NCI-H774 (cell line): ENCODE data around the gene MALAT1.
"Not testable (repeated sequence)": the region's sequence is repeated elsewhere in the genome, so short reads cannot be mapped to it uniquely, and the experiment has no call there.

Experiments used
- DNase-seq: peaks from one replicate; lab custom pipeline; 2025; lab: John Stamatoyannopoulos, UW

Gene MALAT1

GRCh38 chr11:65522718-65523630 lies 24.1 kb downstream of the MALAT1 start:
- DNase-seq: not testable (repeated sequence)

DNA sequence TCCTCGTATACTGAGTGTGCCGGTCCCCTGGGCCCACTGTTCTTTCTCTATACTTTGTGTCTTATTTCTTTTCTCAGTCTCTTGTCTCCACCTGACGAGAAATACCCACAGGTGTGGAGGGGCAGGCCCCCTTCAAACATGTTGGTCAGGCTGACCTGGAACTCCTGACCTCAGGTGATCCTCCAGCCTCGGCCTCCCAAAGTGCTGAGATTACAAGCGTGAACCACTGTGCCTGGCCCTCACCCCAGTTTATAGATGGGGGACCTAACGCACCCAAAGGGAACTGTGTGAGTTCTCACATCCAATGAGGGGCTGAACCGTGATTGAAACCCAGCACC lies 24.8 kb downstream of the MALAT1 start:
- DNase-seq: not testable (repeated sequence)

DNA sequence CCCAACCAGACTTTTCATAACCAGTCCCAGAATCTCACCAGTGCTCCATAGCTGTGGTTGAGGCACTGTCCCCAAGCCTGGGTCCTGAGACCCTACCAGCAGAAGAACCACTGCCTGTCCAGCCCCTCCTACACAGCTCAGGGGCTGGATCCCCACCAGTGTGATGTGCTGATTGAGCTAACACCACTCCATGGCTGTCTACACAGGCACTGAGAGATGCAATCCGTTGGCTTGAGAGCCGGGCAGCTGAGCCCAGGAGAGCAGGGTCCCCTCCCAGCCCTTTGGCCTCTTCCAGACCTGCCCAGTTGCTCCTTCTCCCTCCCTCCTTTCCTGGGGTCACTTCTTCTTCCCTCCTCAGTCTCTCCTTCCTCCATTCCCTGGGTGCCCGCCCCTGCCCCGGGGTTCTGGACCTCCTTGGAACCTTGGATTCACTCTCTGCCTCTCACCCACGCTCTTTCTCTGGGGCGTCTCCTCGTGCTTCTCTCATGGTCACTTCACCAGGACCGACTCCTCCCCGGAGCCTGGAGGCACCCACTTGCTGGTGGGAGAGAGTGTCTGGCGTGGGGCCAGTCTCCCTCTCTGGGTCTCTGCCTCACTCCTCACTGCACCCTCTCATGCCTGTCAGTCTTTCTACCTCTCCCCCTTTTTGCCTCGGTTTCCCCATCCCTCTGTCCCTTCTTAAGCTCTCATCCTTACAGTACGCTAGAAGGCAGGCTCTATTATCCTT lies 25.3 kb downstream of the MALAT1 start:
- DNase-seq: no peak

GRCh38 chr11:65524741-65525545 lies 26.1 kb downstream of the MALAT1 start, which contains the start of gene SCYL1:
TSS of gene SCYL1 (plus strand) at chr11:65525083. CDS start at chr11:65525154, 71 bp downstream.
- DNase-seq: peak; percentile 56

DNA sequence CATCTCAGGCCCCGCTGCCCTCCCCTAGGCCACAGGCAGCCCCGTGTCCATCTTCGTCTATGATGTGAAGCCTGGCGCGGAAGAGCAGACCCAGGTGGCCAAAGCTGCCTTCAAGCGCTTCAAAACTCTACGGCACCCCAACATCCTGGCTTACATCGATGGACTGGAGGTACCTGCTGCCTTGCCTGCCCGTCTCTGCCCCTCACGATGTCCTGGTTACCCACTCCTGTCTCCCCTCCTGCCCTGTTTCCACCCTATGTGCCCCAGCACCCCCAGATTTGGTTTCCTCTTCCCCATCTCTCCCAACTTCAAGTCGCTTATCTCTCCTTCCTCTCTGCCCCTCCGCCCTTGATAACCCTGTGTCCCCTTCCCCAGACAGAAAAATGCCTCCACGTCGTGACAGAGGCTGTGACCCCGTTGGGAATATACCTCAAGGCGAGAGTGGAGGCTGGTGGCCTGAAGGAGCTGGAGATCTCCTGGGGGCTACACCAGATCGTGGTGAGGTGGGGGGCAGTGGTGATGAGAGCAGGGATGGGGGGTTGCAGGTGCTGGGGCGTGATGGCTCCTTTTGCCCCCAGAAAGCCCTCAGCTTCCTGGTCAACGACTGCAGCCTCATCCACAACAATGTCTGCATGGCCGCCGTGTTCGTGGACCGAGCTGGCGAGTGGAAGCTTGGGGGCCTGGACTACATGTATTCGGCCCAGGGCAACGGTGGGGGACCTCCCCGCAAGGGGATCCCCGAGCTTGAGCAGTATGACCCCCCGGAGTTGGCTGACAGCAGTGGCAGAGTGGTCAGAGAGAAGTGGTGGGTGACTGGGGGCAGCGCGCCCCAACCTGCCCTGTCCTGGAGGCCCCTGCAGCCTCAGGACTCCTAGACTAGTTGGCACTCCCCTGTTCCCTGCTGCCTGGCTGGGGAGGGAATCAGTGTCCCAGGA lies 27.0 kb downstream of the MALAT1 start:
- no peak for DNase-seq

- no peak for DNase-seq
Observed at GRCh38 chr11:65526744-65527143, 27.9 kb downstream of the MALAT1 start.

DNA sequence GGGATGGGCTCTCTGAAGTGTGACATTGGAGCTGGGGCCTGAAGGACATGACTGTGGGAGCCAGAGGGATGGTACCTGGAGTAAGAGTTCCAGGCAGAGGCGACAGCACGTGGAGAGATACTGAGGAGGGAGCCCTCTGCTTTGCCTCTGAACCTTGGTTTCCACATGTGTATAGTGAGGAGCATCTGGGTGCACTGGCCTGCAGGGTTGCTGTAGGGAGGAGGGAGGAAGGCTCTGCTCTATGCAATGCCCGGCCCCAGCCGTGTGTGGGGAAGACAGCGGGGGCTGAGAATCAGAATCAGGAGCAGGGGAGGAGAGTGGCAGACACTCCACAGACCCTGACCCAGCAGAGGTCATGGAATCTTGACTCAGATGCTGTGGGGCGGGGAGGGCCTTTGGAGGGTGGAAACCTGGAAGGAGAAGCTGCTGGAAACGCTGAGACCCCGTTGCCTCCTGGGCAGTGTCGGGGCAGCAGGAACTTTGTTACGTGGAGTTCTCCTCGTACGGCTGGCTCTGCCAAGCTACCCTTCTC lies 30.0 kb downstream of the MALAT1 start:
- DNase-seq: no peak

GRCh38 chr11:65529475-65530156 lies 30.8 kb downstream of the MALAT1 start:
- DNase-seq: no peak

DNA sequence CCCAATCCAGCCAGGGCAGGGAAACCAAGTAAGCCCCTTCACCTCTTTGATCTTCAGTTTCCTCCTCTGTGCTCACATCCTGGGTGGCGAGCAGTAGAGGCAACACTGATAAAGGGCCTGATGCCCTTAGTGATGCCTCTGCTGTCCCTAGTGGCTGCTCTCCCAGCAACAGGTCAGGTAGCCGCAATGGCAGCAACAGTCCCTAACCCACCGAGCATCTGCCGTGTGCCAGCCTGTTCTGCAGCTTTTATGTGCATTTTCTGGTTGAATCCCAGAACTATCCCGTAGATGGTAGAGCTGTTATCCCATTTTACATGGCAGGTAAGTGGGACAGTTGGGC lies 31.3 kb downstream of the MALAT1 start:
- no peak for DNase-seq

DNA sequence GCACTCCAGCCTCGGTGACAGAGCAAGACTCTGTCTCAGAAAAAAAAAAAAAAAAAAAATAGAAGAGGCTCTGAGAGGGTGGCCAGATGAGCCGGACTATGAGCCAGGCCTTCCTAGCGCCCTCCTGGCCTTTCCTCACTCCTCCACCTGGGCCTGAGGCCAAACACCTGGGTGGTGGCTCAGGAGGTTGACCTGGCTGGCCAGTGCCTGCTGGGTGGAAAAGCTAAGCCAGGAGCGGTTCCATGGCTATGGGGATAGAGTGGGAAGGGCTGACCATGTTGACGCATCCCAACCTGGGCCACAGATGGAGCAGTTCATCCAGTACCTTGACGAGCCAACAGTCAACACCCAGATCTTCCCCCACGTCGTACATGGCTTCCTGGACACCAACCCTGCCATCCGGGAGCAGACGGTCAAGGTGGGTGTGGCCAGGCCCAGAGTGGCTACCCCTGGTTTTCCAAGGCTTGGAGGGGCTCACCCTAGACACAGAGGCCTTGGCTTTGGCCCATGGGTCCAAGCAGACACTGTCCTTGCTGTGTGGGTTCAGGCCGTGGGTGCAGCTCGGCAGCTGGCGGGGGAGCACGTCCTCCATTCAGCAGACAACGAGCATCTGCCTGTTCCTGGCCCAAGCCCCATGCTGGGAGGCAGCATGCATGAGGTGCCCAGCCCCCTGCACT lies 33.7 kb downstream of the MALAT1 start:
- DNase-seq: no peak

DNA sequence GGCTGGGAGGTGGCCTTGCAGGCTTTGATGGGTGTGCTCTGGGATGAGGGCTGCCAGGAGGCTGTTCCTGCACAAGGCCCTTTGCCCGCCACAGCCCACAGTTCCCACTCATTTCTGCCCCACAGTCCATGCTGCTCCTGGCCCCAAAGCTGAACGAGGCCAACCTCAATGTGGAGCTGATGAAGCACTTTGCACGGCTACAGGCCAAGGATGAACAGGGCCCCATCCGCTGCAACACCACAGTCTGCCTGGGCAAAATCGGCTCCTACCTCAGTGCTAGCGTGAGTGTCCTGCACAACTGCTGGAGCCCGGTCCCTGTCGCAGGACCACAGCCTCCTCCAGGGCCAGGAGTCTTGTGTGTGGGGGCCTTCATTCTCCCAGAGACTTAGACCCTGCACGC lies 36.3 kb downstream of the MALAT1 start:
- no peak for DNase-seq

DNA sequence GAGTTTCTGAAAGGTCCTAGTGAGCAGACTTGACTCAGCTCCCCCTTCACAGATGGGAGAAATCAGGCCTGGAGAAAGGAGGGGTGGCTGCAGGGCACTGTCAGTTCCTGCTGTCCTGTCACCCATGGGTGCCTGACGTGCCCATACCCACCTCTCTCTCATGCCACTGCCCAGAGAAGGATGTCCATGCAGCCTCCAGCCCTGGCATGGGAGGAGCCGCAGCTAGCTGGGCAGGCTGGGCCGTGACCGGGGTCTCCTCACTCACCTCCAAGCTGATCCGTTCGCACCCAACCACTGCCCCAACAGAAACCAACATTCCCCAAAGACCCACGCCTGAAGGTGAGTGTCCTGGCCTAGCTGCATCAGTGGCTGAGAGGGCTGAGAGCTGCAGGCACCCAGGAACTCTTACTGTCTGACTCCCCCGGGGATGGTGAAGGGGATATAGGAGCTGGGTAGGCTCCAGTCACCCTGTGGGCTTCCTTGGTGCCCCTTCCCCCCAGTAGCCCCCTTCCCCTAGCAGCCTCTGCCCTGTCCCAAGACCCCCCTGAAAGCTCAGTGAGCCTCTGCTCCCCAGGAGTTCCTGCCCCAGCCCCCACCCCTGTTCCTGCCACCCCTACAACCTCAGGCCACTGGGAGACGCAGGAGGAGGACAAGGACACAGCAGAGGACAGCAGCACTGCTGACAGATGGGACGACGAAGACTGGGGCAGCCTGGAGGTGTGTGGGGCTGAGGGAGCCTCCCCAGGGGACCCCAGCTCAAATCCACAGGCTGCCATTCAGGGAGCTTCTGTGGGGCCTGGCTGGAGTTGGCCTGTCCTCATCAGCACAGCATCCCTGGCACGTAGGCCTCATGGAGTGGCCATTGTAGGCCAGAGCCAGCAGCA lies 37.8 kb downstream of the MALAT1 start:
- no peak for DNase-seq

DNA sequence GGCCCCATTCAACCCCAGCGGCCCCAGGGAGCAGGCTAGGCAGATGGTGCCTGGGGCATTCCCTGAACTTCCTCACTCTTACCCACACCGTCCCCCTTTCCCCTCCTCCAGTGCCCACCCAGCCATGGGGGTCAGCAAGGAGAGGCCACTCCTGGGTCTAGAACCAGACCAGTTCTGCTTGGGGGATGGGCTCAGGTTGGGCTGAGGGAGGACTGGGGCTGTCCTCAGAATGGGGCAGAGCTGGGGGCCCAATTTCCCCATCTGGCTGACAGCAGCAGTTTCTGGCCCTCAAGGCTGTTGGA lies 38.4 kb downstream of the MALAT1 start:
- no peak for DNase-seq

GRCh38 chr11:65537620-65538231 lies 38.9 kb downstream of the MALAT1 start:
- no peak for DNase-seq

GRCh38 chr11:65538232-65538914 lies 39.5 kb downstream of the MALAT1 start:
- DNase-seq: no peak

DNA sequence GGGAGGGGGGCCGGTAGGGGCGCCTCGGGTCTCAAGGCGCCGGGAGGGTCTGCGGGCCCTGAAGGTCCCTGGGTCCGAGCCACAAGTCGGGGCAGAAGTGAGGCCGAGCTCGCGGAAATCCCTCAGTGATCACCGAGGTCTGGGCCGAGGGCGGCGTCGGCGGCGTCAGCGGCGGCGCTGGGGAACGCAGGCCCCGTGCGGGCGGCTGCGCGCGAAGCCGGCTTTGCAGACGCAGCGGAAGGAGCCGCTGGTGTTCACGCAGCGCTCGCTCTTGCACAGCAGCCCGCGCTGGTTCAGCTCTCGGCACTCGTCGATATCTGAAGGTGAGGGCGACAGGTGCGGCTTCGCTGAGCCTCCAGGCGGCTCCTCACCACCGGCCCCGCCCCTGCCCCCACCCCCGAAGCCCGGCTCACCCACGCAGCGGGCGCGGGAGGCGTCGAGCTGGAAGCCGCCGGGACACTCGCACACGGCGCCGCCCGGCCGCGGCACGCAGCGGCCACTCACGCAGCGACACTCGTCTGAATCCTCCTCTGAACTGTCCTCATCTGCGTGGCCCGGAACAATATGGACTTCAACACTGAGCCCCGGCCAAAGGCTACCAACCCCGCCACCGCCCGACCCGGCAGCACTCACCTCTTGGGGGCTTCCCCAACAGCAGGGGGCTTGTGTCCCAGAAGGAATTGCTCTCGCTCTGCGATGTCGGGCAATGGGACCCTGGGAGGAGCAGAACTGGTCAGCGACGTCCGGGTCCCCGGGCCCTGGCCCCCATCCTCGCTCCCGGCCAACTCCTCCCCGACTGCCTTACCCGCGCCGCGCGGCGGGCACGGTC lies 40.3 kb downstream of the MALAT1 start:
- no peak for DNase-seq

DNA sequence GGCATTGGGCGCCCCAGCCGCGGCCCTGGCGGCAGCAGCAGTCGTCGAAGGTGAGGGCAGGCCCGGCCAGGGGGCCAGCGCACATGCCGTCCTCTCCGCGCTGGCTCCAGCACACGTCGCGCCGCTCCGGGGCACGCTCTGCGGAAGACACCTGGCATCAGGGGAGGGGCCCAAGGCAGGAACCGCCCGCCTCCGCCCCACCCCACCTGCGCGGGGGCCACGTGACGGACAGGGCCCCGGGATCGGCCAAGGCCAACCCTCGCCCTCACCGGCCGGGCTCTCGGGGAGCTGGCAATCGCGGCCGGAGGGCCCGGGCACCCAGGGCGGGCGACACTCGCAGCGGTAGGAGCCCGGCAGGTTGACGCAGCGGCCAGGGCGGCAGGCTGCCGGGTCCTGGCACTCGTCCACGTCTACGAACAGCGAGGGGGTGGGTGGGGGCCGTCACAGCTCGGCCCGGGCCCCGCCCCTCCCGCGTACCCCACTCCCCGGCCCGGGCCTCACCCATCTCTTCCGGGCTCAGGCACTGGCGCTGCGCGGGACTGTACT lies 41.0 kb downstream of the MALAT1 start:
- no peak for DNase-seq
